AG04449 (cell line): ENCODE measurements around the gene ENC1.

Experiments
- CTCF ChIA-PET: fragments of 350-600 bp; formaldehyde crosslinking; extraction: SDS; loops from one replicate; lab custom pipeline; 2021; ENCODE audit warnings: antibody characterized with exemption; lab: Yijun Ruan, JAX
- POLR2A ChIA-PET: fragments of 400-600, 350-600 bp; formaldehyde crosslinking; extraction: SDS; loops from one replicate; lab custom pipeline; 2020; ENCODE audit warnings: antibody characterized with exemption, inconsistent platforms; lab: Yijun Ruan, JAX
- DNase-seq: peaks from one replicate; pipeline ENCODE4 v3.0.0-alpha.2; 2010; ENCODE audit warnings: low read depth, low spot score
- H3K4me3 ChIP-seq: 2 replicates; pipeline ENCODE4 v1.5.1; 2011; ENCODE audit warnings: low read depth, mild to moderate bottlenecking, control low read depth, low read length
- CTCF ChIP-seq: IDR thresholded peaks from one replicate; pipeline ENCODE4 v1.5.1; 2011; ENCODE audit warnings: mild to moderate bottlenecking, moderate library complexity, low read length, control low read depth, inconsistent platforms; ENCODE audit not compliant: insufficient read depth; ENCODE audit errors: missing control alignments

ENC1 gene

GRCh38 chr5:74652576-74652975, 12.0 kb upstream of the ENC1 start:
- ChIA-PET CTCF (no interaction called here), POLR2A (no interaction called here)
- TF ChIP-seq CTCF: no peak
- no peak overlapping the region for H3K4me3 ChIP-seq
- DNase-seq: no peak

GRCh38 chr5:74651710-74652109, 11.2 kb upstream of the ENC1 start:
- no peak for TF ChIP-seq CTCF
- POLR2A ChIA-PET: no interaction called here
- CTCF ChIA-PET: interaction anchor here (4.0 kb wide), 1 partner anchor 749 kb away, joined by 88 read pairs; no protein-coding TSS in a partner anchor

GRCh38 chr5:74649421-74649973, 9.0 kb upstream of the ENC1 start:
- no peak for DNase-seq
- TF ChIP-seq CTCF: no peak
- CTCF ChIA-PET: interaction anchor here (0.6 to 4.0 kb wide), 42 partner anchors 8 to 1128 kb away, joined by 3 to 88 read pairs (median 4); no protein-coding TSS in a partner anchor
- POLR2A ChIA-PET: no interaction called here
- H3K4me3 ChIP-seq: no peak overlapping the region

More at GRCh38 chr5:74651710-74652109, 11.2 kb upstream of the ENC1 start:
- DNase-seq: no peak
- no peak overlapping the region for H3K4me3 ChIP-seq

GRCh38 chr5:74648835-74649293, 8.3 kb upstream of the ENC1 start:
- POLR2A ChIA-PET: no interaction called here
- TF ChIP-seq CTCF: peak; percentile 53
- DNase-seq: no peak
- no peak overlapping the region for H3K4me3 ChIP-seq
- CTCF ChIA-PET: interaction anchor here (0.6 to 4.0 kb wide), 39 partner anchors 11 to 1128 kb away, joined by 3 to 88 read pairs (median 4); no protein-coding TSS in a partner anchor

GRCh38 chr5:74647096-74647495, 6.6 kb upstream of the ENC1 start:
- no peak overlapping the region for H3K4me3 ChIP-seq
- no peak for TF ChIP-seq CTCF
- CTCF ChIA-PET: interaction anchor here (0.6 to 10.2 kb wide), 5 partner anchors 18 to 1056 kb away, joined by 3 to 143 read pairs (median 5); no protein-coding TSS in a partner anchor
- POLR2A ChIA-PET: interaction anchor here (0.6 kb wide), 1 partner anchor 591 kb away, joined by 3 read pairs; no protein-coding TSS in a partner anchor
- no peak for DNase-seq

GRCh38 chr5:74643111-74643562, 2.6 kb upstream of the ENC1 start:
- no peak overlapping the region for H3K4me3 ChIP-seq
- CTCF ChIA-PET: interaction anchor here (0.6 to 10.2 kb wide), 25 partner anchors 9 to 1052 kb away, joined by 3 to 143 read pairs (median 4); no protein-coding TSS in a partner anchor
- POLR2A ChIA-PET: interaction anchor here (0.9 kb wide), 1 partner anchor 704 kb away, joined by 4 read pairs; no protein-coding TSS in a partner anchor
- no peak for TF ChIP-seq CTCF
- no peak for DNase-seq
